ENCODE data around the gene PAQR5. TPM values are rescaled to one million over a fixed set of nuclear protein-coding genes. Genes with fewer than 3 reads are reported as not detected.

Gene PAQR5
- total RNA-seq, 2 donors from 2014 or later: 1.2 to 6.1 TPM

DNA sequence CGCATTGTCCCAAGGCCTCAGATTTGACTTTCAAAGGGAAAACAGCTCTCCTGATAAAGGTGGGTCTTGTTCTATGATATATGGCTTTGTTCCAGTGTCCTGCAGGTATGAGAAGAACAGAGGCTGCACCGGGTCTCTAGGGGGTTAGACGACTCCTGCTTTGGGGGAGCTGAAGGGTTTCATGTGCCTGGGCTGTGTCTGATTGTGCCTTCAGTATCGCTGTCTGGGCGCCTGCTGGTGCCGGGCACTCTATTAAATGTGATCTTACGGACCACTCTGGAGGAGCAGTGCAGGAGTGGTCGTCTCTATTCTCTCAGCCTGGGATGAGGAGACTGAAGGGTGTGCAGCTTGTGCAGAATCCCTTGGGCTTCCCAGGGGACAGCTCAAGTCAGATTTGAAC lies 16.0 kb downstream of the PAQR5 start:
- H3K9me3 ChIP-seq: no peaks in the 10 kb centered on the region
- DNase-seq (ENCODE audit: low spot score): no peak
- ATAC-seq (ENCODE audit: insufficient number of reproducible peaks, low FRiP score, low read depth): no peak
- H3K36me3 ChIP-seq: no peaks in the 10 kb centered on the region
- no peaks in the 10 kb centered on the region for H3K4me1 ChIP-seq (ENCODE audit: control insufficient read depth in 1 of 2, low read depth in 2 of 2)
- no peaks in the 10 kb centered on the region for H3K27me3 ChIP-seq (replicated peaks; ENCODE audit: insufficient read depth)
- TF ChIP-seq, protein P1, sequence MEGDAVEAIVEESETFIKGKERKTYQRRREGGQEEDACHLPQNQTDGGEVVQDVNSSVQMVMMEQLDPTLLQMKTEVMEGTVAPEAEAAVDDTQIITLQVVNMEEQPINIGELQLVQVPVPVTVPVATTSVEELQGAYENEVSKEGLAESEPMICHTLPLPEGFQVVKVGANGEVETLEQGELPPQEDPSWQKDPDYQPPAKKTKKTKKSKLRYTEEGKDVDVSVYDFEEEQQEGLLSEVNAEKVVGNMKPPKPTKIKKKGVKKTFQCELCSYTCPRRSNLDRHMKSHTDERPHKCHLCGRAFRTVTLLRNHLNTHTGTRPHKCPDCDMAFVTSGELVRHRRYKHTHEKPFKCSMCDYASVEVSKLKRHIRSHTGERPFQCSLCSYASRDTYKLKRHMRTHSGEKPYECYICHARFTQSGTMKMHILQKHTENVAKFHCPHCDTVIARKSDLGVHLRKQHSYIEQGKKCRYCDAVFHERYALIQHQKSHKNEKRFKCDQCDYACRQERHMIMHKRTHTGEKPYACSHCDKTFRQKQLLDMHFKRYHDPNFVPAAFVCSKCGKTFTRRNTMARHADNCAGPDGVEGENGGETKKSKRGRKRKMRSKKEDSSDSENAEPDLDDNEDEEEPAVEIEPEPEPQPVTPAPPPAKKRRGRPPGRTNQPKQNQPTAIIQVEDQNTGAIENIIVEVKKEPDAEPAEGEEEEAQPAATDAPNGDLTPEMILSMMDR (IDR thresholded peaks at IDR 0.05): no peak
- no peak overlapping the region for H3K4me3 ChIP-seq
- H3K27ac ChIP-seq: no peak overlapping the region

GRCh38 chr15:69315402-69316110 lies 16.8 kb downstream of the PAQR5 start:
- no peak for ATAC-seq (ENCODE audit: insufficient number of reproducible peaks, low FRiP score, low read depth)
- Histone ChIP-seq H3K4me1 (ENCODE audit: control insufficient read depth in 1 of 2, low read depth in 2 of 2) (no peaks in the 10 kb centered on the region), H3K27me3 (replicated peaks; ENCODE audit: insufficient read depth) (no peaks in the 10 kb centered on the region), H3K36me3 (no peaks in the 10 kb centered on the region), H3K9me3 (no peaks in the 10 kb centered on the region), H3K4me3 (no peak overlapping the region), H3K27ac (no peak overlapping the region)
- no peak for DNase-seq (ENCODE audit: low spot score)
- TF ChIP-seq, protein P1 (IDR thresholded peaks at IDR 0.05): no peak

- no peaks in the 10 kb centered on the region for H3K4me1 ChIP-seq (ENCODE audit: control insufficient read depth in 1 of 2, low read depth in 2 of 2)
- TF ChIP-seq, protein P1 (IDR thresholded peaks at IDR 0.05): no peak
- ATAC-seq (ENCODE audit: insufficient number of reproducible peaks, low FRiP score, low read depth): no peak
Measured at GRCh38 chr15:69316291-69316690, 17.6 kb downstream of the PAQR5 start.

DNA sequence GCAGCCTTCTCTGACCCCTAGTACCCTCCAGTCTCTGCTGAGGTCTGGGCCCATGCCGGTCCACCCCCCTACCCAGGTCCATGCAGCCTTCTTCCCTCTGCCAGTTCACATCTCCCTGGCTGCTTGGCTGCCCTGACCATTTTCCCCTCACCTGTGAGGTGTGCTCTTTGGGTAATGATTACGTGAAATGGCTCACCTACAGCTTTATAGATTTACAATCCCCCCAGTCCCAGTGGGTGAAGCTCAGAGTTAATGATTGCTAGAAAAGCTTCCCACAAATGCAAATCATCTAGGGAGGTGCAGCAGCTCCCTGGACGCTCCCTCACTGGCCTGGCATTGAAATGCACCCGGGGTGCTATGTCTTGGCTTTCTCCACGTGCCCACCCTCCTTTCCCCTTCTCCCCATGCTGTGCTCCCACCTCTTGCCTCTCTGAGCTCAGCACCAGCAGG lies 18.7 kb downstream of the PAQR5 start:
- Histone ChIP-seq H3K36me3 (no peaks in the 10 kb centered on the region), H3K9me3 (no peaks in the 10 kb centered on the region), H3K27ac (no peak overlapping the region), H3K4me3 (no peak overlapping the region), H3K4me1 (ENCODE audit: control insufficient read depth in 1 of 2, low read depth in 2 of 2) (no peaks in the 10 kb centered on the region), H3K27me3 (replicated peaks; ENCODE audit: insufficient read depth) (no peaks in the 10 kb centered on the region)
- DNase-seq (ENCODE audit: low spot score) (no peak), ATAC-seq (ENCODE audit: insufficient number of reproducible peaks, low FRiP score, low read depth) (no peak)
- TF ChIP-seq, protein P1 (IDR thresholded peaks at IDR 0.05): no peak

More at GRCh38 chr15:69316291-69316690, 17.6 kb downstream of the PAQR5 start:
- no peak for DNase-seq (ENCODE audit: low spot score)
- Histone ChIP-seq H3K27me3 (replicated peaks; ENCODE audit: insufficient read depth) (no peaks in the 10 kb centered on the region), H3K9me3 (no peaks in the 10 kb centered on the region), H3K4me3 (no peak overlapping the region), H3K27ac (no peak overlapping the region), H3K36me3 (no peaks in the 10 kb centered on the region)

DNA sequence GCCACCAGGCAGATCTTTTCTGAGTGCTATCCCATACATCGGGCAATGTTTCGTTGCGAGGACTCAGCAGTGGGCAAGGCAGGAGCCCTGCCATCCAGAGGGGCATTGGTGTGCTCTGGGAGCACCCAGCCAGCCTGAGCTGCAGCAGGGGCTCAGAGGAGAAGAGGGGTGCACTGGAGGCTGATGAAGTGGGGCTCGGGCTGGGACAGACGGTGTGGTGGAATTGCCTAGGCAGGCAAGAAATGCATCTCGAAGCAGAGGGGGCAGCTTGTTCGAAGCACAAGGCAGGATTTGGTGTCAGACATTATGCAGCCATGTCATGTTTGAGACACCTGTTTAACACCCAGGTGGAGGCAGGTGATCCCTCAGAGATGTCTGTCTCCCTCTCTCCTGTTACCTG lies 19.3 kb downstream of the PAQR5 start:
- Histone ChIP-seq H3K9me3 (no peaks in the 10 kb centered on the region), H3K27me3 (replicated peaks; ENCODE audit: insufficient read depth) (no peaks in the 10 kb centered on the region), H3K36me3 (no peaks in the 10 kb centered on the region), H3K4me3 (no peak overlapping the region), H3K27ac (no peak overlapping the region), H3K4me1 (ENCODE audit: control insufficient read depth in 1 of 2, low read depth in 2 of 2) (no peaks in the 10 kb centered on the region)
- TF ChIP-seq, protein P1 (IDR thresholded peaks at IDR 0.05): no peak
- DNase-seq (ENCODE audit: low spot score): no peak
- no peak for ATAC-seq (ENCODE audit: insufficient number of reproducible peaks, low FRiP score, low read depth)

Data from thoracic aorta (tissue), 2 donors.